Stimulated activated CD4-positive, alpha-beta T cell treated with anti-CD3 and anti-CD28 coated beads, Interleukin-4, amount 100 ng/mL, for 4 hours (primary cell): ENCODE measurements around the gene ASPDH.

ENCODE experiments used
- DNase-seq, 2 experiments: peaks; one replicate each; pipeline ENCODE4 v3.0.0-alpha.2; 2020

The ASPDH gene

GRCh38 chr19:50513746-50514345 is at the start of gene ASPDH:
ASPDH (minus strand) TSS chr19:50513913; CDS start chr19:50513823, 90 bp downstream.
- no peak for DNase-seq

GRCh38 chr19:50562996-50563395 is 49.3 kb upstream of the ASPDH start:
- no peak for DNase-seq

GRCh38 chr19:50562329-50562728 is 48.6 kb upstream of the ASPDH start:
- DNase-seq, result no peak

GRCh38 chr19:50559636-50560035 is 45.9 kb upstream of the ASPDH start:
- DNase-seq, result no peak

GRCh38 chr19:50558449-50558848 is 44.7 kb upstream of the ASPDH start:
- no peak for DNase-seq

GRCh38 chr19:50558039-50558438 is 44.3 kb upstream of the ASPDH start:
- DNase-seq, result no peak

GRCh38 chr19:50557009-50557613 is 43.4 kb upstream of the ASPDH start:
- DNase-seq, result no peak

- peak; percentile 61 to 78 for DNase-seq
These were observed 42.7 kb upstream of the ASPDH start for GRCh38 chr19:50556282-50557008.

- no peak for DNase-seq
These were observed 42.0 kb upstream of the ASPDH start for GRCh38 chr19:50555450-50556281.

GRCh38 chr19:50555033-50555432 is 41.3 kb upstream of the ASPDH start:
- DNase-seq, result no peak

- DNase-seq, result no peak
These were observed 40.5 kb upstream of the ASPDH start for GRCh38 chr19:50554212-50554611.

GRCh38 chr19:50553134-50553703 is 39.5 kb upstream of the ASPDH start:
- no peak for DNase-seq

GRCh38 chr19:50552540-50552939 is 38.8 kb upstream of the ASPDH start:
- DNase-seq, result no peak

- DNase-seq, result no peak
These were observed 38.0 kb upstream of the ASPDH start for GRCh38 chr19:50551715-50552187.

- DNase-seq, result no peak
These were observed 37.5 kb upstream of the ASPDH start for GRCh38 chr19:50551034-50551714.

GRCh38 chr19:50550594-50550966 is 36.9 kb upstream of the ASPDH start:
- DNase-seq, result no peak

- DNase-seq, result no peak
These were observed 36.3 kb upstream of the ASPDH start for GRCh38 chr19:50549927-50550593.

- no peak for DNase-seq
These were observed 35.6 kb upstream of the ASPDH start for GRCh38 chr19:50549059-50549926.

- no peak for DNase-seq
These were observed 34.7 kb upstream of the ASPDH start for GRCh38 chr19:50548191-50549058.
